ENCODE measurements around the gene EID2.

EID2 gene

GRCh38 chr19:39539518-39540332 lies at the start of gene EID2:
Gene EID2 (minus strand): TSS chr19:39540161. CDS start chr19:39540079, 82 bp downstream.
- DNase-seq = peak; percentile 87 to 89

GRCh38 chr19:39588066-39588465 lies 48.1 kb upstream of the EID2 start:
- no peak for DNase-seq

GRCh38 chr19:39587496-39587895 lies 47.5 kb upstream of the EID2 start:
- DNase-seq = no peak

- DNase-seq = no peak
Measured at GRCh38 chr19:39582891-39583625, 43.1 kb upstream of the EID2 start.

- DNase-seq = no peak
Measured at GRCh38 chr19:39582442-39582841, 42.5 kb upstream of the EID2 start.

- DNase-seq = no peak
Measured at GRCh38 chr19:39568604-39569003, 28.6 kb upstream of the EID2 start.

GRCh38 chr19:39566064-39566463 lies 26.1 kb upstream of the EID2 start:
- DNase-seq = no peak

- peak in 1 of 2 experiments; percentile 3 for DNase-seq
Measured at GRCh38 chr19:39563408-39563807, 23.4 kb upstream of the EID2 start.

- no peak for DNase-seq
Measured at GRCh38 chr19:39558624-39559117, 18.7 kb upstream of the EID2 start.

- DNase-seq = peak; percentile 48 to 87
Measured at GRCh38 chr19:39557811-39558623, 18.1 kb upstream of the EID2 start.

- no peak for DNase-seq
Measured at GRCh38 chr19:39555883-39556282, 15.9 kb upstream of the EID2 start.

- DNase-seq = no peak
Measured at GRCh38 chr19:39554701-39555311, 14.8 kb upstream of the EID2 start.

- no peak for DNase-seq
Measured at GRCh38 chr19:39553082-39553652, 13.2 kb upstream of the EID2 start.

GRCh38 chr19:39550197-39550596 lies 10.2 kb upstream of the EID2 start:
- DNase-seq = no peak

- DNase-seq = no peak
Measured at GRCh38 chr19:39546599-39546998, 6.6 kb upstream of the EID2 start.

- no peak for DNase-seq
Measured at GRCh38 chr19:39544911-39545310, 5.0 kb upstream of the EID2 start.

GRCh38 chr19:39544226-39544903 lies 4.4 kb upstream of the EID2 start:
- no peak for DNase-seq

- no peak for DNase-seq
Measured at GRCh38 chr19:39543477-39543857, 3.5 kb upstream of the EID2 start.

GRCh38 chr19:39542206-39542605 lies 2.2 kb upstream of the EID2 start:
- DNase-seq = no peak

- no peak for DNase-seq
Measured at GRCh38 chr19:39540333-39540673, 342 bp upstream of the EID2 start.

GRCh38 chr19:39539165-39539517 lies 820 bp downstream of the EID2 start:
- no peak for DNase-seq

GRCh38 chr19:39533791-39534190 lies 6.2 kb downstream of the EID2 start:
- no peak for DNase-seq
